ENCODE measurements around the gene BRD3.

The BRD3 gene

GRCh38 chr9:134035041-134036039 lies 32.5 kb downstream of the BRD3 start:
- no peak for DNase-seq

- DNase-seq: no peak
Observed at GRCh38 chr9:134034215-134035040, 33.4 kb downstream of the BRD3 start.

GRCh38 chr9:134033516-134034214 lies 34.2 kb downstream of the BRD3 start:
- no peak for DNase-seq

- DNase-seq: no peak
Observed at GRCh38 chr9:134032456-134033222, 35.2 kb downstream of the BRD3 start.

GRCh38 chr9:134031783-134032182 lies 36.0 kb downstream of the BRD3 start:
- no peak for DNase-seq

- no peak for DNase-seq
Observed at GRCh38 chr9:134030821-134031470, 36.9 kb downstream of the BRD3 start.

GRCh38 chr9:134029248-134030226 lies 38.3 kb downstream of the BRD3 start:
- no peak for DNase-seq

- no peak for DNase-seq
Observed at GRCh38 chr9:134028575-134029247, 39.1 kb downstream of the BRD3 start.

- DNase-seq: no peak
Observed at GRCh38 chr9:134028076-134028475, 39.8 kb downstream of the BRD3 start.

GRCh38 chr9:134027561-134027960 lies 40.3 kb downstream of the BRD3 start:
- no peak for DNase-seq

- no peak for DNase-seq
Observed at GRCh38 chr9:134026981-134027380, 40.8 kb downstream of the BRD3 start.

GRCh38 chr9:134026581-134026980 lies 41.2 kb downstream of the BRD3 start:
- DNase-seq: no peak

GRCh38 chr9:134025606-134026541 lies 42.0 kb downstream of the BRD3 start:
- DNase-seq: peak; percentile 48

- peak; percentile 92 for DNase-seq
Observed at GRCh38 chr9:134024828-134025605, 42.8 kb downstream of the BRD3 start, which contains the start of gene BRD3OS. TSS of gene BRD3OS (plus strand) at chr9:134025481. CDS start at chr9:134026748, 1,267 bp downstream.

- DNase-seq: no peak
Observed at GRCh38 chr9:134024214-134024792, 43.5 kb downstream of the BRD3 start.

GRCh38 chr9:134014946-134015345 lies 52.9 kb downstream of the BRD3 start:
- no peak for DNase-seq

GRCh38 chr9:134011401-134011800 lies 56.4 kb downstream of the BRD3 start:
- no peak for DNase-seq
